Measurements from ENCODE around the gene ALDH3A2. TPM values are rescaled to one million over a fixed set of nuclear protein-coding genes. Genes with fewer than 3 reads are reported as not detected.

Gene ALDH3A2
- total RNA-seq, 1 experiment from 2014 or later, result 44.4 TPM

DNA sequence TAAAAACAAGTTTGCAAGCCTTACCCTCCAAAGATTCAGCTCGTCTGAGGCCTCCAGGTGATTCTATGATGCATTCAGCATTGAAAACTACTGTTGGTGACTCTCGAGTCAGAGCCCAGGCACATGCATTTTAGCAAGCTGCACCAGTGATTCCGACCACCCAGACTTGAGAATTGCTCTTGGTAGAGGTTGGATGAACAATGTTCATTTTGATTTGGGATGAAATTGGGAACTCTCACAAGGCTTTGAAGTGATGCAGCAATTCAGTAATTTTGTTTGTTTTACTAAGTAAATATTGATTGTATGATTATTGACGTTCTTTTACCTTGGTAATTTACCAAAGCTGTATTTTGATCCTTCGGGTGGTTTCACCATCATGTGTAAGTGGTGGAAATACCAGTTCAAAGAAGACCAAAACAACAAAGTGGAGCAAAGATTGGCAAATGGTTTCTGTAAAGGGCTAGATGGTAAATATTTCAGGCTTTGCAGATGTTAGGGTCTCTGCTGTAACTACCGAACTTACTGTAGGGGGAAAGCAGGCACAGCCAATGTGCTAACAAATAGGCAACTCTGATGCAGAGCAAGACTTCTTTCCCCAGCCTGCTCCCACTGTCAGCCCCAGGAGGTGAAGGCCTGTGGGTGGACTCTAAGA, 11.8 kb downstream of the ALDH3A2 start:
- intact Hi-C loops (cut with micrococcal nuclease; ENCODE audit: unreplicated experiment), result no loop called here
- POLR2A ChIA-PET, result no interaction called here

DNA sequence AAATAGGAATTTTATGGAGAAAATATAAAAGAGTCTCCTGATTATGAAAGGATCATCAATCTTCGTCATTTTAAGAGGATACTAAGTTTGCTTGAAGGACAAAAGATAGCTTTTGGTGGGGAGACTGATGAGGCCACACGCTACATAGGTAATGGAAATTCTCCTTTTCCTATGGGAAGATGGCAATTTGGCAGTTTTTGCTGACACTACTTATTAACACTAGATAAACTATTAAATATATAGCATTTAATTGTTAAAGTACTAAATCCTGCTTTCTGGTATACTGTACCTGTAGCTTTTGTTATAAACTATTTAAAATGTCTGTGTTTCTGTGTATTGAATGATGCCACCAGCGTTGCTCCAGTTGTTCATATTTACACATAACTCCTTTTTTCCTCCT, 12.6 kb downstream of the ALDH3A2 start:
- BruUV-seq (replicated peaks), result no TSS peak
- H3K36me3 ChIP-seq (ENCODE audit: control insufficient read depth, insufficient read depth, low read length), result no peaks in the 10 kb centered on the region
- intact Hi-C loops (cut with micrococcal nuclease; ENCODE audit: unreplicated experiment) (no loop called here), in situ Hi-C loops (cut with HindIII; ENCODE audit: low pct_unique_long_range_greater_than_20kb, low sequenced_read_pairs) (no loop called here)
- CTCF ChIA-PET, result no interaction called here
- H3K27me3 ChIP-seq (ENCODE audit: control insufficient read depth, insufficient read depth, low read length), result no peaks in the 10 kb centered on the region
- ATAC-seq, result no peak
- no peak overlapping the region for H3K27ac ChIP-seq (ENCODE audit: low read length)
- TF ChIP-seq POLR2AphosphoS5 (IDR thresholded peaks at IDR 0.05; ENCODE audit: low read depth, low read length) (no peak), SIN3A (IDR thresholded peaks at IDR 0.05; ENCODE audit: borderline replicate concordance, insufficient read depth, low read depth, low read length) (no peak), TCF7L2 (IDR thresholded peaks at IDR 0.05; ENCODE audit: low read depth, low read length) (no peak)
- TF ChIP-seq, protein P1, sequence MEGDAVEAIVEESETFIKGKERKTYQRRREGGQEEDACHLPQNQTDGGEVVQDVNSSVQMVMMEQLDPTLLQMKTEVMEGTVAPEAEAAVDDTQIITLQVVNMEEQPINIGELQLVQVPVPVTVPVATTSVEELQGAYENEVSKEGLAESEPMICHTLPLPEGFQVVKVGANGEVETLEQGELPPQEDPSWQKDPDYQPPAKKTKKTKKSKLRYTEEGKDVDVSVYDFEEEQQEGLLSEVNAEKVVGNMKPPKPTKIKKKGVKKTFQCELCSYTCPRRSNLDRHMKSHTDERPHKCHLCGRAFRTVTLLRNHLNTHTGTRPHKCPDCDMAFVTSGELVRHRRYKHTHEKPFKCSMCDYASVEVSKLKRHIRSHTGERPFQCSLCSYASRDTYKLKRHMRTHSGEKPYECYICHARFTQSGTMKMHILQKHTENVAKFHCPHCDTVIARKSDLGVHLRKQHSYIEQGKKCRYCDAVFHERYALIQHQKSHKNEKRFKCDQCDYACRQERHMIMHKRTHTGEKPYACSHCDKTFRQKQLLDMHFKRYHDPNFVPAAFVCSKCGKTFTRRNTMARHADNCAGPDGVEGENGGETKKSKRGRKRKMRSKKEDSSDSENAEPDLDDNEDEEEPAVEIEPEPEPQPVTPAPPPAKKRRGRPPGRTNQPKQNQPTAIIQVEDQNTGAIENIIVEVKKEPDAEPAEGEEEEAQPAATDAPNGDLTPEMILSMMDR (IDR thresholded peaks at IDR 0.05), result no peak
- TF ChIP-seq, protein P2, sequence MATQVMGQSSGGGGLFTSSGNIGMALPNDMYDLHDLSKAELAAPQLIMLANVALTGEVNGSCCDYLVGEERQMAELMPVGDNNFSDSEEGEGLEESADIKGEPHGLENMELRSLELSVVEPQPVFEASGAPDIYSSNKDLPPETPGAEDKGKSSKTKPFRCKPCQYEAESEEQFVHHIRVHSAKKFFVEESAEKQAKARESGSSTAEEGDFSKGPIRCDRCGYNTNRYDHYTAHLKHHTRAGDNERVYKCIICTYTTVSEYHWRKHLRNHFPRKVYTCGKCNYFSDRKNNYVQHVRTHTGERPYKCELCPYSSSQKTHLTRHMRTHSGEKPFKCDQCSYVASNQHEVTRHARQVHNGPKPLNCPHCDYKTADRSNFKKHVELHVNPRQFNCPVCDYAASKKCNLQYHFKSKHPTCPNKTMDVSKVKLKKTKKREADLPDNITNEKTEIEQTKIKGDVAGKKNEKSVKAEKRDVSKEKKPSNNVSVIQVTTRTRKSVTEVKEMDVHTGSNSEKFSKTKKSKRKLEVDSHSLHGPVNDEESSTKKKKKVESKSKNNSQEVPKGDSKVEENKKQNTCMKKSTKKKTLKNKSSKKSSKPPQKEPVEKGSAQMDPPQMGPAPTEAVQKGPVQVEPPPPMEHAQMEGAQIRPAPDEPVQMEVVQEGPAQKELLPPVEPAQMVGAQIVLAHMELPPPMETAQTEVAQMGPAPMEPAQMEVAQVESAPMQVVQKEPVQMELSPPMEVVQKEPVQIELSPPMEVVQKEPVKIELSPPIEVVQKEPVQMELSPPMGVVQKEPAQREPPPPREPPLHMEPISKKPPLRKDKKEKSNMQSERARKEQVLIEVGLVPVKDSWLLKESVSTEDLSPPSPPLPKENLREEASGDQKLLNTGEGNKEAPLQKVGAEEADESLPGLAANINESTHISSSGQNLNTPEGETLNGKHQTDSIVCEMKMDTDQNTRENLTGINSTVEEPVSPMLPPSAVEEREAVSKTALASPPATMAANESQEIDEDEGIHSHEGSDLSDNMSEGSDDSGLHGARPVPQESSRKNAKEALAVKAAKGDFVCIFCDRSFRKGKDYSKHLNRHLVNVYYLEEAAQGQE (IDR thresholded peaks at IDR 0.05; ENCODE audit: insufficient read depth in 1 of 2, low read depth in 2 of 2, low read length in 1 of 2), result no peak
- no peak for DNase-seq (ENCODE audit: low read depth, low spot score)
- no peak overlapping the region for H3K4me3 ChIP-seq (ENCODE audit: low read depth in 2 of 2, low read length in 2 of 2)
- H3K9me3 ChIP-seq (ENCODE audit: control insufficient read depth, insufficient read depth, low read depth, low read length), result no peaks in the 10 kb centered on the region
- H3K4me1 ChIP-seq (ENCODE audit: control insufficient read depth, insufficient read depth, low read length), result no peaks in the 10 kb centered on the region; the same call in 1 of the 2 replicates
- POLR2A ChIA-PET, result no interaction called here

More for the DNA sequence above, 11.8 kb downstream of the ALDH3A2 start:
- Histone ChIP-seq H3K27ac (ENCODE audit: low read length) (no peak overlapping the region), H3K4me1 (ENCODE audit: control insufficient read depth, insufficient read depth, low read length) (no peaks in the 10 kb centered on the region; the same call in 1 of the 2 replicates), H3K9me3 (ENCODE audit: control insufficient read depth, insufficient read depth, low read depth, low read length) (no peaks in the 10 kb centered on the region), H3K36me3 (ENCODE audit: control insufficient read depth, insufficient read depth, low read length) (no peaks in the 10 kb centered on the region; the same call in 1 of the 2 replicates), H3K27me3 (ENCODE audit: control insufficient read depth, insufficient read depth, low read length) (no peaks in the 10 kb centered on the region), H3K4me3 (ENCODE audit: low read depth in 2 of 2, low read length in 2 of 2) (no peak overlapping the region)
- CTCF ChIA-PET, result interaction anchor here (0.7 kb wide), 1 partner anchor 93 kb away, joined by 5 read pairs; no protein-coding TSS in a partner anchor
- in situ Hi-C loops (cut with HindIII; ENCODE audit: low pct_unique_long_range_greater_than_20kb, low sequenced_read_pairs), result no loop called here
- DNase-seq (ENCODE audit: low read depth, low spot score), result no peak
- no peak for ATAC-seq
- TF ChIP-seq TCF7L2 (IDR thresholded peaks at IDR 0.05; ENCODE audit: low read depth, low read length) (no peak), SIN3A (IDR thresholded peaks at IDR 0.05; ENCODE audit: borderline replicate concordance, insufficient read depth, low read depth, low read length) (no peak), POLR2AphosphoS5 (IDR thresholded peaks at IDR 0.05; ENCODE audit: low read depth, low read length) (no peak)
- TF ChIP-seq, protein P2 (IDR thresholded peaks at IDR 0.05; ENCODE audit: insufficient read depth in 1 of 2, low read depth in 2 of 2, low read length in 1 of 2), result no peak
- TF ChIP-seq, protein P1 (IDR thresholded peaks at IDR 0.05), result no peak
- no TSS peak for BruUV-seq (replicated peaks)
